Activated CD8-positive, alpha-beta memory T cell treated with anti-CD3 and anti-CD28 coated beads, Interleukin-2, amount 10 ng/mL, durations not matched to agents 7 days and 5 days (primary cell): ENCODE data around the gene SLC35A2. TPM values are rescaled to one million over a fixed set of nuclear protein-coding genes. Genes with fewer than 3 reads are reported as not detected.
A peak's percentile ranks its signal among the peaks of the same experiment; 100 is the strongest.

Experiments used
- ATAC-seq: fragments of 150-1000 bp; cut with Tn5 transposase; one replicate; pipeline ENCODE4 v1.10.0; 2021; ENCODE audit warnings: moderate library complexity
- CTCF ChIA-PET: fragments of 350-600 bp; sonication (Branson Sonifier 250); formaldehyde crosslinking; loops from one replicate; lab custom pipeline; 2021; ENCODE audit warnings: antibody characterized with exemption; lab: Charles Lee
- DNase-seq: peaks from one replicate; pipeline ENCODE4 v3.0.0-alpha.2; 2020
- H3K27ac Mint-ChIP-seq: one replicate; pipeline ENCODE4 v1.8.0; 2021; ENCODE audit warnings: mild to moderate bottlenecking, mixed read lengths
- H3K27me3 Mint-ChIP-seq: one replicate; pipeline ENCODE4 v1.8.0; 2021; ENCODE audit warnings: mixed read lengths
- H3K36me3 Mint-ChIP-seq: one replicate; pipeline ENCODE4 v1.8.0; 2021; ENCODE audit warnings: mild to moderate bottlenecking, mixed read lengths
- H3K4me1 Mint-ChIP-seq: one replicate; pipeline ENCODE4 v1.8.0; 2021; ENCODE audit warnings: mixed read lengths
- H3K4me3 Mint-ChIP-seq: one replicate; pipeline ENCODE4 v1.8.0; 2021; ENCODE audit warnings: mild to moderate bottlenecking, moderate library complexity, mixed read lengths
- H3K9me3 Mint-ChIP-seq: one replicate; pipeline ENCODE4 v1.8.0; 2022; ENCODE audit warnings: low read depth, mixed read lengths
- total RNA-seq, 2 experiments: library from RNA; stranded (reverse); gene quantifications; one replicate each; pipeline ENCODE4 v1.2.3, GENCODE V29; 2021

Gene SLC35A2
- total RNA-seq, result 10 to 100 TPM; 13.0 to 21.0 TPM

GRCh38 chrX:48911412-48912182 lies at the start of gene SLC35A2:
Gene SLC35A2 (minus strand): TSS chrX:48911646. CDS start chrX:48911636, 10 bp downstream.
- Mint-ChIP-seq H3K27me3 (peaks cover 3% of the 10 kb centered on the region), H3K27ac (peak within 1 kb of the TSS; percentile 92), H3K9me3 (no peaks in the 10 kb centered on the region), H3K36me3 (peaks cover 41% of the 10 kb centered on the region), H3K4me3 (peak within 1 kb of the TSS; percentile 96), H3K4me1 (peaks cover 51% of the 10 kb centered on the region)
- peak; percentile 78 for ATAC-seq
- DNase-seq, result peak; percentile 92
- CTCF ChIA-PET, result interaction anchor here (0.5 to 2.6 kb wide), 7 partner anchors 20 to 372 kb away, joined by 3 to 10 read pairs (median 4); partner anchors contain the start of gene TBC1D25

- H3K4me3 Mint-ChIP-seq, result peak overlapping the region; percentile 27
- CTCF ChIA-PET, result interaction anchor here (2.9 kb wide), 1 partner anchor 83 kb away, joined by 9 read pairs; the partner anchor contains the start of gene TFE3
- H3K27ac Mint-ChIP-seq, result peak overlapping the region; percentile 66
These were observed 48.8 kb upstream of the SLC35A2 start for GRCh38 chrX:48960291-48960690.

GRCh38 chrX:48958635-48959094 lies 47.2 kb upstream of the SLC35A2 start:
- Mint-ChIP-seq H3K36me3 (peaks cover 8% of the 10 kb centered on the region), H3K9me3 (no peaks in the 10 kb centered on the region), H3K4me3 (peak overlapping the region; percentile 98), H3K4me1 (peaks cover 39% of the 10 kb centered on the region), H3K27ac (peak overlapping the region; percentile 100), H3K27me3 (no peaks in the 10 kb centered on the region)
- DNase-seq (peak; percentile 45), ATAC-seq (no peak)
- CTCF ChIA-PET, result interaction anchor here (0.7 to 2.9 kb wide), 6 partner anchors 13 to 384 kb away, joined by 3 to 9 read pairs (median 4); partner anchors contain the start of genes KCND1, RBM3 and TFE3

More at GRCh38 chrX:48960291-48960690, 48.8 kb upstream of the SLC35A2 start:
- ATAC-seq (no peak), DNase-seq (no peak)
- Mint-ChIP-seq H3K36me3 (peaks cover 9% of the 10 kb centered on the region), H3K27me3 (no peaks in the 10 kb centered on the region), H3K9me3 (no peaks in the 10 kb centered on the region), H3K4me1 (peaks cover 30% of the 10 kb centered on the region)

- Mint-ChIP-seq H3K4me1 (peaks cover 45% of the 10 kb centered on the region), H3K4me3 (peak overlapping the region; percentile 98), H3K36me3 (peaks cover 7% of the 10 kb centered on the region), H3K9me3 (no peaks in the 10 kb centered on the region), H3K27ac (peak overlapping the region; percentile 100), H3K27me3 (no peaks in the 10 kb centered on the region)
- CTCF ChIA-PET, result interaction anchor here (0.7 to 2.9 kb wide), 8 partner anchors 12 to 383 kb away, joined by 3 to 9 read pairs (median 3); partner anchors contain the start of genes KCND1, RBM3 and TFE3
- DNase-seq, result peak; percentile 97
- peak; percentile 84 for ATAC-seq
These were observed 46.6 kb upstream of the SLC35A2 start for GRCh38 chrX:48957827-48958634.

- Mint-ChIP-seq H3K27ac (peak within 1 kb of the TSS; percentile 100), H3K9me3 (no peaks in the 10 kb centered on the region), H3K4me1 (peaks cover 51% of the 10 kb centered on the region), H3K27me3 (no peaks in the 10 kb centered on the region), H3K36me3 (peaks cover 8% of the 10 kb centered on the region), H3K4me3 (peak within 1 kb of the TSS; percentile 98)
- ATAC-seq (peak; percentile 64), DNase-seq (peak; percentile 87)
- CTCF ChIA-PET, result interaction anchor here (0.8 to 2.9 kb wide), 5 partner anchors 15 to 383 kb away, joined by 3 to 9 read pairs (median 4); partner anchors contain the start of genes RBM3 and TFE3
These were observed 46.0 kb upstream of the SLC35A2 start, which contains the start of gene OTUD5 for GRCh38 chrX:48957477-48957826. Gene OTUD5 (minus strand): TSS chrX:48957607. CDS start chrX:48957570, 37 bp downstream.

- CTCF ChIA-PET, result interaction anchor here (1.0 to 1.1 kb wide), 2 partner anchors 16 to 65 kb away, joined by 4 to 5 read pairs; no protein-coding TSS in a partner anchor
These were observed 45.4 kb upstream of the SLC35A2 start for GRCh38 chrX:48956728-48957414.

GRCh38 chrX:48948589-48948988 lies 37.1 kb upstream of the SLC35A2 start:
- no peak for ATAC-seq
- H3K4me1 Mint-ChIP-seq, result peaks cover 43% of the 10 kb centered on the region
- peaks cover 7% of the 10 kb centered on the region for H3K36me3 Mint-ChIP-seq
- no peaks in the 10 kb centered on the region for H3K9me3 Mint-ChIP-seq
- H3K4me3 Mint-ChIP-seq, result no peak overlapping the region
- DNase-seq, result no peak
- CTCF ChIA-PET, result interaction anchor here (1.3 kb wide), 1 partner anchor 8 kb away, joined by 4 read pairs; no protein-coding TSS in a partner anchor
- no peak overlapping the region for H3K27ac Mint-ChIP-seq
- H3K27me3 Mint-ChIP-seq, result no peaks in the 10 kb centered on the region

More at GRCh38 chrX:48956728-48957414, 45.4 kb upstream of the SLC35A2 start:
- peak; percentile 57 for DNase-seq
- Mint-ChIP-seq H3K27me3 (no peaks in the 10 kb centered on the region), H3K36me3 (peaks cover 8% of the 10 kb centered on the region), H3K27ac (peak overlapping the region; percentile 83), H3K9me3 (no peaks in the 10 kb centered on the region), H3K4me3 (peak overlapping the region; percentile 77), H3K4me1 (peaks cover 56% of the 10 kb centered on the region)
- peak; percentile 0 for ATAC-seq

- no peaks in the 10 kb centered on the region for H3K27me3 Mint-ChIP-seq
- peaks cover 25% of the 10 kb centered on the region for H3K36me3 Mint-ChIP-seq
- H3K9me3 Mint-ChIP-seq, result no peaks in the 10 kb centered on the region
- peak overlapping the region; percentile 40 for H3K27ac Mint-ChIP-seq
- DNase-seq (peak; percentile 66), ATAC-seq (peak; percentile 60)
- peaks cover 49% of the 10 kb centered on the region for H3K4me1 Mint-ChIP-seq
- H3K4me3 Mint-ChIP-seq, result no peak overlapping the region
- CTCF ChIA-PET, result interaction anchor here (0.8 to 1.7 kb wide), 10 partner anchors 9 to 298 kb away, joined by 3 to 10 read pairs (median 4); partner anchors contain the start of genes PQBP1, SLC35A2 and TIMM17B
These were observed 34.3 kb upstream of the SLC35A2 start for GRCh38 chrX:48945517-48946348.

- CTCF ChIA-PET, result interaction anchor here (0.6 to 1.2 kb wide), 3 partner anchors 23 to 294 kb away, joined by 3 to 4 read pairs (median 3); no protein-coding TSS in a partner anchor
- Mint-ChIP-seq H3K27ac (peak overlapping the region; percentile 89), H3K4me3 (no peak overlapping the region), H3K4me1 (peaks cover 68% of the 10 kb centered on the region), H3K9me3 (no peaks in the 10 kb centered on the region), H3K36me3 (peaks cover 27% of the 10 kb centered on the region), H3K27me3 (no peaks in the 10 kb centered on the region)
- DNase-seq, result no peak
- ATAC-seq, result no peak
These were observed 31.4 kb upstream of the SLC35A2 start for GRCh38 chrX:48942895-48943294.

- H3K27me3 Mint-ChIP-seq, result no peaks in the 10 kb centered on the region
- ATAC-seq (no peak), DNase-seq (peak; percentile 75)
- CTCF ChIA-PET, result interaction anchor here (1.2 to 2.9 kb wide), 6 partner anchors 8 to 203 kb away, joined by 3 to 10 read pairs (median 4); partner anchors contain the start of gene SLC35A2
- no peaks in the 10 kb centered on the region for H3K9me3 Mint-ChIP-seq
- H3K4me1 Mint-ChIP-seq, result peaks cover 80% of the 10 kb centered on the region
- peak overlapping the region; percentile 97 for H3K27ac Mint-ChIP-seq
- peak overlapping the region; percentile 63 for H3K4me3 Mint-ChIP-seq
- H3K36me3 Mint-ChIP-seq, result peaks cover 34% of the 10 kb centered on the region
These were observed 29.0 kb upstream of the SLC35A2 start for GRCh38 chrX:48940404-48940955.
